HG02938 (cell line): ENCODE measurements around the gene SCYL2.

ENCODE experiments used
- ATAC-seq: cut with Tn5 transposase; IDR thresholded peaks from one replicate; pipeline ENCODE4 v1.9.1; 2021; ENCODE audit warnings: mild to moderate bottlenecking, moderate library complexity; ENCODE audit not compliant: unreplicated experiment

The SCYL2 gene

GRCh38 chr12:100372853-100373640, 106.1 kb downstream of the SCYL2 start:
- ATAC-seq, result no peak

DNA sequence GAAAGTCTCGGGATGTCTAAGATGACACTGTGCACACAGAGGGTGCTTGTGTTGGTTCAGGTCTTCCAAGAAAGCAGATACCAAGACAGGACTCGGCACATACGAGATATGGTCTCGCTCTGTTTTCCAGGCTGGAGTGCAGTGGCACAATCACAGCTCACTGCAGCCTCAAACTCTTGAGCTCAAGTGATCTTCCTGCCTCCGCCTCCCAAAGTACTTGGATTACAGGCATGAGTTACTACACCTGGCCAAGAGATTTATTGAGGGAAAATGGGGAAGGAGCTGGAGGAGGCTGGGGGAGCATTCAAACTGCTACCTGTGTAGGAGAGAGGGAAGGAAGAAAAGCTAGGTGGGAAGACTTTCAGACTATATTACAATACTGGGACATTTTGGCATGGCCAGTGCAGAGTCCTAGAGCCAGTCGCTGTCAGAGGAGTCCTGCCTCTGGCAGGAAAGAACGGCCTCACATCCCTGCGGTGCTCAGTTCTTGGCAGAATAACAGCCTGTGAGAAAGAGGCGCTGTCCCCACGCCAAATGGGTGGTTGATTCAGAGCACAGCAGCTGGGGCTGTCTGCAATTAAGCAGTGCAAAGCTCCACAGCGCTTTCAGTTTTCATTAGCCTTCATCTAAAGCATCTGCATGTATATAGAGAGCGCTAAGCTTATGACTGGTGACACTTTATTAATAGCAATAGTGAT, 108.2 kb downstream of the SCYL2 start:
- no peak for ATAC-seq

GRCh38 chr12:100376161-100376560, 109.2 kb downstream of the SCYL2 start:
- no peak for ATAC-seq

DNA sequence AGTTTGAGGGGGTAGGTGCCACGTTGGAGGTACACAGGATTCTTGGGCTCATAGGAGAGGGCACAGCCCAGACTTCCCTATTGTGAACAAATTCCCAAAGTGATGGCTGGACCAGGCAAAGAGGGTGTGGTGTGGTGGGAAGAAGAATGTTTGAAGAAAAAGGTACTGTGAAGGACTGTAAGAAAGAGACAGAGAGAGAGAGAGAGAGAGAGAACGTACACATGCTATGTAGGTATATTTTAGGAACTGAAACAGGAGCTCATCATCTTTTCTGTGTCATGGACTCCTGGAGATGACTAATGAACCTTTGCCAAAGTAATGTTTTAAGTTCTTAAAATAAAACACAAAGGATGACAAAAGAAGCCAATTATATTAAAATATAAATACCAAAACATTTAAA, 114.4 kb downstream of the SCYL2 start:
- ATAC-seq, result no peak

DNA sequence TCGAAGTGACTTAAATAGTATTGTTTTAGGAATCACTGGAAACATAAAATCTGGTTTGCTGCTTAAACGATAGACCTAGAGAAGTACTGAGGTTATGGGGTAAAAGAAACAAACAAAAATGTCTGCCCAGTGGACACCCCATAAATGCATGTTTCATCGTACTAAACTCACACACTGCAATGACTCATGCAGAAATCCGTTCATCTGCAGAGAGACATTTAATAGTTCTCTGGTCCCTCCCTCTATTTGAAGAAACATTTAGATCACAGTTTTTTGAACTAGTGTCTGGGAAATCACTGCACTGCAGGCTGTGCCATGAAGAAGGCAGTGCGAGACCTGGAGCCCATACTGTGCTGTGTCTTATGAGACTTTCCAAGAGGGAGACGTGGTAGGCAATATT, 115.4 kb downstream of the SCYL2 start:
- ATAC-seq, result no peak

- ATAC-seq, result no peak
Measured at GRCh38 chr12:100383586-100384558, 116.9 kb downstream of the SCYL2 start.

DNA sequence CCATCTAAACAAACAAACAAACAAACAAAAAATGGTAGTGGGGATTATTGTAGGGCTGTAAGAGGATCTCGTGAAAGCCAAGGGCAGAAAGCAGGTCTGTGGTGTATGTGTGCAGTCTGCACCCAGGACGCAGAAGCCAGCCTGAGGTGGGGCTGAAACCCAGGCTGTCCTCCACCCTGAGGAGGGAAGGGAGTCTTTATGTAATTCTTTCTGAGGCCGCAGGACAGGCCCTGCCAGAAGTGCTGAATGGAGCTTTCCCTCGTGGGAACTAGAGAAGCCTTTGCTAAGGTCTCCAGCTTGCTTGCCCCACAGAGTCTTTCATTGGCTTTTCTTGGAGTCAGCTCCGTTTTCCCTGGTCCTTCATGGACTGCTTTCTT, 117.6 kb downstream of the SCYL2 start:
- no peak for ATAC-seq

GRCh38 chr12:100388382-100388781, 121.4 kb downstream of the SCYL2 start:
- no peak for ATAC-seq
